ENCODE results near the gene DUSP23. TPM values are rescaled to one million over a fixed set of nuclear protein-coding genes. Genes with fewer than 3 reads are reported as not detected.
A peak's percentile ranks its signal among the peaks of the same experiment; 100 is the strongest.

DUSP23 gene
- total and polyA plus RNA-seq, 2 donors (not counting 3 experiments of a cell fraction or from before 2014, with no cell fraction given), result 82.5 to 197 TPM

GRCh38 chr1:159804924-159805323 lies 24.2 kb downstream of the DUSP23 start:
- Histone ChIP-seq H3K4me1 (ENCODE audit: control insufficient read depth, extremely low read depth, insufficient read depth, low read length) (no peaks in the 10 kb centered on the region), H2AFZ (ENCODE audit: low read depth, low read length) (no peak overlapping the region), H3K27ac (ENCODE audit: insufficient read depth, low read depth, low read length) (no peak overlapping the region), H3K79me2 (ENCODE audit: control insufficient read depth, insufficient read depth, low read length) (no peaks in the 10 kb centered on the region), H3K4me3 (replicated peaks in 1 of 3; ENCODE audit: insufficient read depth in 1 of 3, low read depth in 1 of 3, low read length in 3 of 3) (no peak overlapping the region), H3K36me3 (ENCODE audit: control insufficient read depth in 2 of 2, extremely low read depth in 1 of 2, insufficient read depth in 2 of 2, low read length in 2 of 2) (no peaks in the 10 kb centered on the region), H4K20me1 (replicated peaks; ENCODE audit: control insufficient read depth, extremely low read depth, insufficient read depth, low read length) (no peaks in the 10 kb centered on the region), H3K9me3 (replicated peaks; ENCODE audit: control insufficient read depth, insufficient read depth, low read length) (no peaks in the 10 kb centered on the region), H3K9ac (replicated peaks; ENCODE audit: extremely low read depth, insufficient read depth, low read length) (no peak overlapping the region), H3K27me3 (ENCODE audit: control insufficient read depth in 2 of 2, insufficient read depth in 2 of 2, low read length in 2 of 2) (peaks cover 0 to 2% of the 10 kb centered on the region in 2 experiments), H3K4me2 (ENCODE audit: insufficient read depth, low read length) (no peak overlapping the region), H3K9me1 (replicated peaks; ENCODE audit: control insufficient read depth, extremely low read depth, insufficient read depth, low read length) (no peaks in the 10 kb centered on the region)
- BruUV-seq (replicated peaks), result no TSS peak
- TF ChIP-seq EZH2 (IDR thresholded peaks at IDR 0.05; ENCODE audit: borderline replicate concordance, low read depth, low read length, severe bottlenecking) (no peak), JUN (IDR thresholded peaks at IDR 0.05; ENCODE audit: borderline replicate concordance, insufficient read depth, insufficient read length, low read depth) (no peak), GATA2 (IDR thresholded peaks at IDR 0.05; ENCODE audit: insufficient read depth, insufficient read length, low read depth, low read length) (peak; percentile 60)
- DNase-seq (ENCODE audit: low read depth, low spot score) (no peak), FAIRE-seq (no peak)
- ChIA-PET POLR2A (no interaction called here), CTCF (interaction anchor here (1.0 to 11.5 kb wide), 4 partner anchors 15 to 203 kb away, joined by 5 to 623 read pairs (median 9); no protein-coding TSS in a partner anchor)
- intact Hi-C loops (cut with micrococcal nuclease) (no loop called here), dilution Hi-C loops (cut with MboI; ENCODE audit: extremely low pct_ligation_motif_present, low sequenced_read_pairs) (no loop called here)

DNA sequence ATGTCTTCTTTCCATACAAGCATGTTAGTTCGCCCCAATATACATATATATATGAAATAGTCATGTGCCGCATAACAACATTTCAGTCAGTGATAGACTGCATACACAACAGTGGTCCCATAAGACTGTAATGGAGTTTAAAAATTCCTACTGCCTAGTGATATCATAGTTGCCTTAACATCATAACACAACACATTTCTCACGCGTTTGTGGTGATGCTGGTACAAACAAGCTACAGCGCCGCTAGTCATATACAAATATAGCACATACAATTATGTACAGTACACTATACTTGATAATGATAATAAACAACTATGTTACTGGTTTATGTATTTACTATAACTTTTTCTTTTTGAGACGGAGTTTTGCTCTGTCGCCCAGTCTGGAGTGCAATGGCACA lies 35.2 kb downstream of the DUSP23 start:
- Histone ChIP-seq H4K20me1 (replicated peaks; ENCODE audit: control insufficient read depth, extremely low read depth, insufficient read depth, low read length) (no peaks in the 10 kb centered on the region), H3K36me3 (ENCODE audit: control insufficient read depth in 2 of 2, extremely low read depth in 1 of 2, insufficient read depth in 2 of 2, low read length in 2 of 2) (no peaks in the 10 kb centered on the region), H3K79me2 (ENCODE audit: control insufficient read depth, insufficient read depth, low read length) (no peaks in the 10 kb centered on the region), H2AFZ (ENCODE audit: low read depth, low read length) (no peak overlapping the region), H3K4me2 (ENCODE audit: insufficient read depth, low read length) (no peak overlapping the region), H3K4me1 (ENCODE audit: control insufficient read depth, extremely low read depth, insufficient read depth, low read length) (peaks cover 3% of the 10 kb centered on the region), H3K27ac (ENCODE audit: insufficient read depth, low read depth, low read length) (no peak overlapping the region), H3K9me1 (replicated peaks; ENCODE audit: control insufficient read depth, extremely low read depth, insufficient read depth, low read length) (no peaks in the 10 kb centered on the region), H3K27me3 (ENCODE audit: control insufficient read depth in 2 of 2, insufficient read depth in 2 of 2, low read length in 2 of 2) (peaks cover 18 to 22% of the 10 kb centered on the region in 2 experiments), H3K9me3 (replicated peaks; ENCODE audit: control insufficient read depth, insufficient read depth, low read length) (no peaks in the 10 kb centered on the region), H3K4me3 (replicated peaks in 1 of 3; ENCODE audit: insufficient read depth in 1 of 3, low read depth in 1 of 3, low read length in 3 of 3) (no peak overlapping the region), H3K9ac (replicated peaks; ENCODE audit: extremely low read depth, insufficient read depth, low read length) (no peak overlapping the region)
- intact Hi-C loops (cut with micrococcal nuclease) (no loop called here), dilution Hi-C loops (cut with MboI; ENCODE audit: extremely low pct_ligation_motif_present, low sequenced_read_pairs) (no loop called here)
- ChIA-PET POLR2A (no interaction called here), CTCF (interaction anchor here (1.3 to 1.4 kb wide), 2 partner anchors 12 to 17 kb away, joined by 3 to 4 read pairs; no protein-coding TSS in a partner anchor)
- DNase-seq (ENCODE audit: low read depth, low spot score), result no peak
- TF ChIP-seq FOS (IDR thresholded peaks at IDR 0.05; ENCODE audit: borderline replicate concordance, insufficient read depth, low read length) (no peak), CTCF (IDR thresholded peaks at IDR 0.05; ENCODE audit: extremely low read depth in 1 of 2, insufficient read depth in 1 of 2, low read depth in 1 of 2, low read length in 2 of 2) (no peak), MYC (IDR thresholded peaks at IDR 0.05; ENCODE audit: low read depth, low read length) (no peak)
- BruUV-seq (replicated peaks), result no TSS peak
- FAIRE-seq, result no peak
